GM23338 (cell line): ENCODE results near the gene SPN. TPM values are rescaled to one million over a fixed set of nuclear protein-coding genes. Genes with fewer than 3 reads are reported as not detected.
"Not testable (repeated sequence)": the region's sequence is repeated elsewhere in the genome, so short reads cannot be mapped to it uniquely, and the experiment has no call there.

Experiments
- ATAC-seq: fragments of 200-7000 bp; cut with Tn5 transposase; 3 replicates; pipeline ENCODE4 v1.9.1; 2020
- DNase-seq: peaks from one replicate; pipeline ENCODE4 v3.0.0-alpha.2; 2015; ENCODE audit warnings: low spot score
- H2AFZ ChIP-seq: fragments of 200-600 bp; sonication (generic); 2 replicates; pipeline ENCODE4 v1.8.0; 2016; ENCODE audit warnings: antibody characterized with exemption, mild to moderate bottlenecking, moderate library complexity
- H3F3A ChIP-seq: fragments of 200-600 bp; sonication (generic); replicated peaks from 2 replicates; pipeline ENCODE4 v1.8.0; 2017; ENCODE audit warnings: antibody characterized with exemption, mixed run types, low read depth
- H3K27ac ChIP-seq: fragments of 200-600 bp; sonication (generic); 2 replicates; pipeline ENCODE4 v1.6.1; 2016; ENCODE audit warnings: low read depth
- H3K27me3 ChIP-seq: fragments of 200-600 bp; sonication (generic); 2 replicates; pipeline ENCODE4 v1.8.0; 2016; ENCODE audit warnings: mild to moderate bottlenecking, mixed run types, moderate library complexity; ENCODE audit not compliant: insufficient read depth
- H3K36me3 ChIP-seq: fragments of 200-600 bp; sonication (generic); 2 replicates; pipeline ENCODE4 v1.8.0; 2016; ENCODE audit warnings: mild to moderate bottlenecking; ENCODE audit not compliant: insufficient read depth
- H3K4me1 ChIP-seq: fragments of 200-600 bp; sonication (generic); 2 replicates; pipeline ENCODE4 v1.8.0; 2016; ENCODE audit warnings: mild to moderate bottlenecking, moderate library complexity; ENCODE audit not compliant: insufficient read depth
- H3K4me2 ChIP-seq: fragments of 200-600 bp; sonication (generic); 2 replicates; pipeline ENCODE4 v1.7.1; 2017; ENCODE audit warnings: mixed run types
- H3K4me3 ChIP-seq: fragments of 200-600 bp; sonication (generic); 2 replicates; pipeline ENCODE4 v1.6.1; 2016; ENCODE audit warnings: mixed run types
- H3K79me2 ChIP-seq: fragments of 200-600 bp; sonication (generic); replicated peaks from 2 replicates; pipeline ENCODE4 v1.8.0; 2017; ENCODE audit warnings: mild to moderate bottlenecking; ENCODE audit not compliant: insufficient read depth
- H3K9me2 ChIP-seq: fragments of 200-600 bp; sonication (generic); 2 replicates; pipeline ENCODE4 v1.8.0; 2017; ENCODE audit not compliant: insufficient read depth
- H4K20me1 ChIP-seq: fragments of 200-600 bp; sonication (generic); replicated peaks from 2 replicates; pipeline ENCODE4 v1.8.0; 2017; ENCODE audit warnings: mild to moderate bottlenecking; ENCODE audit not compliant: insufficient read depth
- H3K27ac Mint-ChIP-seq: 2 replicates; pipeline ENCODE4 v1.8.0; 2020; ENCODE audit warnings: inconsistent platforms, mild to moderate bottlenecking, moderate library complexity, mixed read lengths
- H3K27me3 Mint-ChIP-seq: 3 replicates; pipeline ENCODE4 v1.8.0; 2022; ENCODE audit warnings: low read depth, mild to moderate bottlenecking, moderate library complexity, mixed read lengths, inconsistent platforms; ENCODE audit not compliant: insufficient read depth, poor library complexity
- H3K36me3 Mint-ChIP-seq: 3 replicates; pipeline ENCODE4 v1.8.0; 2021; ENCODE audit warnings: low read depth, mild to moderate bottlenecking, inconsistent platforms, moderate library complexity, mixed read lengths
- H3K4me1 Mint-ChIP-seq: 3 replicates; pipeline ENCODE4 v1.8.0; 2020; ENCODE audit warnings: mild to moderate bottlenecking, inconsistent platforms, mixed read lengths
- H3K4me3 Mint-ChIP-seq: 3 replicates; pipeline ENCODE4 v1.8.0; 2021; ENCODE audit warnings: moderate library complexity, mild to moderate bottlenecking, inconsistent platforms, mixed read lengths
- H3K9me3 Mint-ChIP-seq: 3 replicates; pipeline ENCODE4 v1.8.0; 2020; ENCODE audit warnings: moderate library complexity, mild to moderate bottlenecking, inconsistent platforms, mixed read lengths
- CREB1 ChIP-seq: fragments of 250-450 bp; sonication (Bioruptor Pico); IDR thresholded peaks from 2 replicates; pipeline ENCODE4 v1.5.0; 2020; ENCODE audit warnings: low read depth, mild to moderate bottlenecking, moderate library complexity
- CTCF ChIP-seq, 2 experiments: fragments of 200-600 bp in 1 of 2; sonication (generic) in 1 of 2; conservative IDR thresholded peaks; 2 replicates each; pipeline versions ENCODE4 v1.5.1 to v1.6.1; 2016 to 2017; ENCODE audit warnings: antibody characterized with exemption in 2 of 2, low read depth in 2 of 2, mild to moderate bottlenecking in 2 of 2, moderate library complexity in 1 of 2
- EZH2phosphoT487 ChIP-seq: fragments of 200-600 bp; sonication (generic); IDR thresholded peaks from one replicate; pipeline ENCODE4 v1.8.1; 2018; ENCODE audit warnings: antibody characterized with exemption; ENCODE audit not compliant: unreplicated experiment
- JUNB ChIP-seq: IDR thresholded peaks from one replicate; pipeline ENCODE4 v1.6.1; 2016; ENCODE audit warnings: antibody characterized with exemption; ENCODE audit not compliant: unreplicated experiment
- NANOG ChIP-seq: IDR thresholded peaks from 2 replicates; pipeline ENCODE4 v1.6.1; 2016; ENCODE audit warnings: antibody characterized with exemption, borderline replicate concordance
- POLR2AphosphoS5 ChIP-seq: IDR thresholded peaks from 2 replicates; pipeline ENCODE4 v1.6.1; 2016; ENCODE audit warnings: antibody characterized with exemption, low read depth
- STAT1 ChIP-seq: IDR thresholded peaks from one replicate; pipeline ENCODE4 v1.6.1; 2016; ENCODE audit warnings: antibody characterized with exemption; ENCODE audit not compliant: unreplicated experiment
- ZNF114 ChIP-seq: fragments of 250-450 bp; sonication (Bioruptor Pico); IDR thresholded peaks from 2 replicates; pipeline ENCODE4 v1.5.0; 2020; ENCODE audit warnings: mild to moderate bottlenecking, moderate library complexity
- ZNF331 ChIP-seq: fragments of 250-450 bp; sonication (Bioruptor Pico); IDR thresholded peaks from 2 replicates; pipeline ENCODE4 v1.5.0; 2020; ENCODE audit warnings: low read depth, mild to moderate bottlenecking, moderate library complexity
- polyA plus RNA-seq: library from polyadenylated mRNA; unstranded; fragments of >200 nt; fragmentation: Nextera tagmentation; extraction: Ambion mirVana; gene quantifications from 2 replicates; pipeline ENCODE4 v1.2.1, GENCODE V29; 2016
- total RNA-seq: library from RNA; depleted of rRNA; stranded (reverse); fragments of >200 nt; shearing (Covaris generic); gene quantifications from 2 replicates; pipeline ENCODE4 v1.2.3, GENCODE V29; 2014
- TF ChIP-seq, protein P1 (sequence below): IDR thresholded peaks from 2 replicates; pipeline ENCODE4 v1.6.1; 2016; ENCODE audit warnings: antibody characterized with exemption
- TF ChIP-seq, protein P2 (sequence below): fragments of 250-450 bp; sonication (Bioruptor Pico); IDR thresholded peaks from 2 replicates; pipeline ENCODE4 v1.5.0; 2020; ENCODE audit warnings: mild to moderate bottlenecking, moderate library complexity

The SPN gene
- total and polyA plus RNA-seq, 2 experiments from 2014 or later: 0.52 to 2.3 TPM

- Histone ChIP-seq H3K4me1 (peaks cover 13% of the 10 kb centered on the region), H3F3A (peaks cover 27% of the 10 kb centered on the region), H3K79me2 (peaks cover 34% of the 10 kb centered on the region)
- H4K20me1 ChIP-seq, H3K4me2 ChIP-seq, H3K4me3 ChIP-seq, H3K36me3 ChIP-seq, DNase-seq, H3K27ac Mint-ChIP-seq, H2AFZ ChIP-seq, H3K4me3 Mint-ChIP-seq, ATAC-seq, H3K9me2 ChIP-seq, H3K27ac ChIP-seq, H3K27me3 ChIP-seq: not testable (repeated sequence)
- Mint-ChIP-seq H3K9me3 (peaks cover 15% of the 10 kb centered on the region), H3K36me3 (peaks cover 47% of the 10 kb centered on the region), H3K4me1 (peaks cover 17% of the 10 kb centered on the region), H3K27me3 (peaks cover 28% of the 10 kb centered on the region)
Observed at GRCh38 chr16:29695675-29696074, 32.6 kb downstream of the SPN start.

GRCh38 chr16:29696881-29697331, 33.9 kb downstream of the SPN start:
- Histone ChIP-seq H2AFZ (no peak overlapping the region), H3K36me3 (0 out of 2 replicates have a peak, but pooled peaks cover 4% of the 10 kb centered on the region), H3F3A (peaks cover 22% of the 10 kb centered on the region), H3K27ac (no peak overlapping the region), H4K20me1 (peaks cover 3% of the 10 kb centered on the region; the same call in 1 of the 2 replicates), H3K4me2 (no peak overlapping the region), H3K4me1 (peaks cover 12% of the 10 kb centered on the region), H3K27me3 (no peaks in the 10 kb centered on the region), H3K9me2 (no peaks in the 10 kb centered on the region), H3K79me2 (peaks cover 25% of the 10 kb centered on the region), H3K4me3 (no peak overlapping the region)
- ATAC-seq: no peak
- no peak for DNase-seq
- peaks cover 19% of the 10 kb centered on the region; the same call in 2 of the 3 replicates for H3K4me1 Mint-ChIP-seq
- peaks cover 15% of the 10 kb centered on the region for H3K9me3 Mint-ChIP-seq
- H3K27ac Mint-ChIP-seq: no peak overlapping the region
- H3K4me3 Mint-ChIP-seq: no peak overlapping the region
- H3K27me3 Mint-ChIP-seq: peaks cover 26% of the 10 kb centered on the region
- H3K36me3 Mint-ChIP-seq: peaks cover 40% of the 10 kb centered on the region
- no peak for TF ChIP-seq EZH2phosphoT487
- TF ChIP-seq CTCF (conservative IDR thresholded peaks at IDR 0.05; ENCODE audit: low read depth in 2 of 2): no peak
- TF ChIP-seq ZNF331: no peak
- no peak for TF ChIP-seq STAT1
- TF ChIP-seq, protein P1, sequence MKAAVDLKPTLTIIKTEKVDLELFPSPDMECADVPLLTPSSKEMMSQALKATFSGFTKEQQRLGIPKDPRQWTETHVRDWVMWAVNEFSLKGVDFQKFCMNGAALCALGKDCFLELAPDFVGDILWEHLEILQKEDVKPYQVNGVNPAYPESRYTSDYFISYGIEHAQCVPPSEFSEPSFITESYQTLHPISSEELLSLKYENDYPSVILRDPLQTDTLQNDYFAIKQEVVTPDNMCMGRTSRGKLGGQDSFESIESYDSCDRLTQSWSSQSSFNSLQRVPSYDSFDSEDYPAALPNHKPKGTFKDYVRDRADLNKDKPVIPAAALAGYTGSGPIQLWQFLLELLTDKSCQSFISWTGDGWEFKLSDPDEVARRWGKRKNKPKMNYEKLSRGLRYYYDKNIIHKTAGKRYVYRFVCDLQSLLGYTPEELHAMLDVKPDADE: no peak
- TF ChIP-seq NANOG: no peak
- TF ChIP-seq, protein P2, sequence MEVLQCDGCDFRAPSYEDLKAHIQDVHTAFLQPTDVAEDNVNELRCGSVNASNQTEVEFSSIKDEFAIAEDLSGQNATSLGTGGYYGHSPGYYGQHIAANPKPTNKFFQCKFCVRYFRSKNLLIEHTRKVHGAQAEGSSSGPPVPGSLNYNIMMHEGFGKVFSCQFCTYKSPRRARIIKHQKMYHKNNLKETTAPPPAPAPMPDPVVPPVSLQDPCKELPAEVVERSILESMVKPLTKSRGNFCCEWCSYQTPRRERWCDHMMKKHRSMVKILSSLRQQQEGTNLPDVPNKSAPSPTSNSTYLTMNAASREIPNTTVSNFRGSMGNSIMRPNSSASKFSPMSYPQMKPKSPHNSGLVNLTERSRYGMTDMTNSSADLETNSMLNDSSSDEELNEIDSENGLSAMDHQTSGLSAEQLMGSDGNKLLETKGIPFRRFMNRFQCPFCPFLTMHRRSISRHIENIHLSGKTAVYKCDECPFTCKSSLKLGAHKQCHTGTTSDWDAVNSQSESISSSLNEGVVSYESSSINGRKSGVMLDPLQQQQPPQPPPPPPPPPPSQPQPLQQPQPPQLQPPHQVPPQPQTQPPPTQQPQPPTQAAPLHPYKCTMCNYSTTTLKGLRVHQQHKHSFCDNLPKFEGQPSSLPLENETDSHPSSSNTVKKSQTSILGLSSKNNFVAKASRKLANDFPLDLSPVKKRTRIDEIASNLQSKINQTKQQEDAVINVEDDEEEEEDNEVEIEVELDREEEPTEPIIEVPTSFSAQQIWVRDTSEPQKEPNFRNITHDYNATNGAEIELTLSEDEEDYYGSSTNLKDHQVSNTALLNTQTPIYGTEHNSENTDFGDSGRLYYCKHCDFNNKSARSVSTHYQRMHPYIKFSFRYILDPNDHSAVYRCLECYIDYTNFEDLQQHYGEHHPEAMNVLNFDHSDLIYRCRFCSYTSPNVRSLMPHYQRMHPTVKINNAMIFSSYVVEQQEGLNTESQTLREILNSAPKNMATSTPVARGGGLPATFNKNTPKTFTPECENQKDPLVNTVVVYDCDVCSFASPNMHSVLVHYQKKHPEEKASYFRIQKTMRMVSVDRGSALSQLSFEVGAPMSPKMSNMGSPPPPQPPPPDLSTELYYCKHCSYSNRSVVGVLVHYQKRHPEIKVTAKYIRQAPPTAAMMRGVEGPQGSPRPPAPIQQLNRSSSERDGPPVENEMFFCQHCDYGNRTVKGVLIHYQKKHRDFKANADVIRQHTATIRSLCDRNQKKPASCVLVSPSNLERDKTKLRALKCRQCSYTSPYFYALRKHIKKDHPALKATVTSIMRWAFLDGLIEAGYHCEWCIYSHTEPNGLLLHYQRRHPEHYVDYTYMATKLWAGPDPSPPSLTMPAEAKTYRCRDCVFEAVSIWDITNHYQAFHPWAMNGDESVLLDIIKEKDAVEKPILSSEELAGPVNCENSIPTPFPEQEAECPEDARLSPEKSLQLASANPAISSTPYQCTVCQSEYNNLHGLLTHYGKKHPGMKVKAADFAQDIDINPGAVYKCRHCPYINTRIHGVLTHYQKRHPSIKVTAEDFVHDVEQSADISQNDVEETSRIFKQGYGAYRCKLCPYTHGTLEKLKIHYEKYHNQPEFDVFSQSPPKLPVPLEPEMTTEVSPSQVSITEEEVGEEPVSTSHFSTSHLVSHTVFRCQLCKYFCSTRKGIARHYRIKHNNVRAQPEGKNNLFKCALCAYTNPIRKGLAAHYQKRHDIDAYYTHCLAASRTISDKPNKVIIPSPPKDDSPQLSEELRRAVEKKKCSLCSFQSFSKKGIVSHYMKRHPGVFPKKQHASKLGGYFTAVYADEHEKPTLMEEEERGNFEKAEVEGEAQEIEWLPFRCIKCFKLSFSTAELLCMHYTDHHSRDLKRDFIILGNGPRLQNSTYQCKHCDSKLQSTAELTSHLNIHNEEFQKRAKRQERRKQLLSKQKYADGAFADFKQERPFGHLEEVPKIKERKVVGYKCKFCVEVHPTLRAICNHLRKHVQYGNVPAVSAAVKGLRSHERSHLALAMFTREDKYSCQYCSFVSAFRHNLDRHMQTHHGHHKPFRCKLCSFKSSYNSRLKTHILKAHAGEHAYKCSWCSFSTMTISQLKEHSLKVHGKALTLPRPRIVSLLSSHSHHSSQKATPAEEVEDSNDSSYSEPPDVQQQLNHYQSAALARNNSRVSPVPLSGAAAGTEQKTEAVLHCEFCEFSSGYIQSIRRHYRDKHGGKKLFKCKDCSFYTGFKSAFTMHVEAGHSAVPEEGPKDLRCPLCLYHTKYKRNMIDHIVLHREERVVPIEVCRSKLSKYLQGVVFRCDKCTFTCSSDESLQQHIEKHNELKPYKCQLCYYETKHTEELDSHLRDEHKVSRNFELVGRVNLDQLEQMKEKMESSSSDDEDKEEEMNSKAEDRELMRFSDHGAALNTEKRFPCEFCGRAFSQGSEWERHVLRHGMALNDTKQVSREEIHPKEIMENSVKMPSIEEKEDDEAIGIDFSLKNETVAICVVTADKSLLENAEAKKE (CRISPR knock-in tag): no peak
- TF ChIP-seq POLR2AphosphoS5: no peak
- TF ChIP-seq CREB1: no peak
- TF ChIP-seq JUNB: no peak
- no peak for TF ChIP-seq ZNF114 (CRISPR knock-in tag)
